Fibroblast of mammary gland (primary cell): Measurements from ENCODE around the gene SLC35A2.
A peak's percentile ranks its signal among the peaks of the same experiment; 100 is the strongest.
"Not testable (repeated sequence)": the region's sequence is repeated elsewhere in the genome, so short reads cannot be mapped to it uniquely, and the experiment has no call there.

Experiments
- DNase-seq: peaks from one replicate; pipeline ENCODE4 v3.0.0-alpha.2; 2010; ENCODE audit warnings: low read depth
- H3K4me3 ChIP-seq: 2 replicates; pipeline ENCODE4 v1.5.1; 2011; ENCODE audit warnings: low read depth, mild to moderate bottlenecking, low read length, moderate library complexity; ENCODE audit not compliant: control insufficient read depth
- TF ChIP-seq, protein P1 (sequence below): conservative IDR thresholded peaks from 2 replicates; pipeline ENCODE4 v1.5.1; 2011; ENCODE audit warnings: low read depth, low read length, inconsistent platforms; ENCODE audit not compliant: control insufficient read depth, insufficient read depth

SLC35A2 gene

DNA sequence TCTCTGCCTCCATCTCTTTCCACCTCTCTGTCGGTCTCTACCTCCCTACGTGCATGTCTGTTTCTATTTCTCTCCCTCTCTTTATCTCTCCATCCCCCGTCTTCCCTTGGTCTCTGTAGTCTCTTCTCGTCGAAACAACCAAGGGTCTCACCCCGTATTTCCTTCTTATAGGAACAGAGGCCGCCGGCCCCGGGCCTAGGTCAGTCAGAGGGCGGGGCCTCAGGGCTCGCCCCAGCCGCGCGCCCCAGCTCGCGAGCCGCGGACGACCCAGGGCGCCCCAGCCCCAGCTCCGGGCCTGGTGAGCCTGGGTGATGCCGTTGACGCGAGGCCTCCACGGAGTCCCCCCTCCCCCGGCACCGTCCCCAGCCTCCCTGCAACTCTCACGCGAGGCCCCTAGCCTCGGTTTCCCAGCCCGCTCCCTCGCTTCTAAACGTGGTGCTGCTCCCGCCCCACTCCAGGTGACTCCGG, 20.5 kb downstream of the SLC35A2 start:
- peak overlapping the region; percentile 40 for H3K4me3 ChIP-seq
- DNase-seq, result no peak
- TF ChIP-seq, protein P1, sequence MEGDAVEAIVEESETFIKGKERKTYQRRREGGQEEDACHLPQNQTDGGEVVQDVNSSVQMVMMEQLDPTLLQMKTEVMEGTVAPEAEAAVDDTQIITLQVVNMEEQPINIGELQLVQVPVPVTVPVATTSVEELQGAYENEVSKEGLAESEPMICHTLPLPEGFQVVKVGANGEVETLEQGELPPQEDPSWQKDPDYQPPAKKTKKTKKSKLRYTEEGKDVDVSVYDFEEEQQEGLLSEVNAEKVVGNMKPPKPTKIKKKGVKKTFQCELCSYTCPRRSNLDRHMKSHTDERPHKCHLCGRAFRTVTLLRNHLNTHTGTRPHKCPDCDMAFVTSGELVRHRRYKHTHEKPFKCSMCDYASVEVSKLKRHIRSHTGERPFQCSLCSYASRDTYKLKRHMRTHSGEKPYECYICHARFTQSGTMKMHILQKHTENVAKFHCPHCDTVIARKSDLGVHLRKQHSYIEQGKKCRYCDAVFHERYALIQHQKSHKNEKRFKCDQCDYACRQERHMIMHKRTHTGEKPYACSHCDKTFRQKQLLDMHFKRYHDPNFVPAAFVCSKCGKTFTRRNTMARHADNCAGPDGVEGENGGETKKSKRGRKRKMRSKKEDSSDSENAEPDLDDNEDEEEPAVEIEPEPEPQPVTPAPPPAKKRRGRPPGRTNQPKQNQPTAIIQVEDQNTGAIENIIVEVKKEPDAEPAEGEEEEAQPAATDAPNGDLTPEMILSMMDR, result no peak

DNA sequence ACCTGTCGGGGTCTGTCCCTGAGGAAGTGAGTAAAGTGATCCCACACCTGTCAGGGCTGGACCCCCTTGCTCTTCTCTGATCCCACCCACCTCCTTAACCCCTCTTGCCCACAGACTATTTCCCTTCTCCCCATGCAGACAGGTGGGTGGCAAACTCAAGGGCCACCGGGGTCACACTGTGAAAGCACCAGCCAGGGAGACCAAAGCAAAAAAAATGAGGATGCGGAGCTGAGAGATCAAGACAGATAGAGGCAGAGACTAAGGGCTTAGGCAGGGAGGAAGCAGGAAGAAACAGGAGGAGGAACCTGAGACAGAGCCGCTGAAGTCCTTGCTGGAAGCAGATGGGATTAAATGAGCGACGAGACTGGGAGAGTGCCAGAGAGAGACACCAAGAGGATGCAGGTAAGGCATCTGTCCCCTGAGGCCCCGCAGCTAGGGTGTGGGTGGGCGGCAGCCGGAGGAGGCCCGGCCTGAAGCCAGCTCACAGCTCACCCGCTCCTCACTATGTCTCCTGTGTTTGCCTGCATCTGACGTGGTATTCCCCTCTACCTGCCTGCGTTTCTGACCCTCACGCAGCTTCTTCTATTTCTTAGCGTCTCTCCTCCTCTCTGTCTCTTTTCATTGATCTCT, 21.0 kb downstream of the SLC35A2 start:
- no peak for DNase-seq

DNA sequence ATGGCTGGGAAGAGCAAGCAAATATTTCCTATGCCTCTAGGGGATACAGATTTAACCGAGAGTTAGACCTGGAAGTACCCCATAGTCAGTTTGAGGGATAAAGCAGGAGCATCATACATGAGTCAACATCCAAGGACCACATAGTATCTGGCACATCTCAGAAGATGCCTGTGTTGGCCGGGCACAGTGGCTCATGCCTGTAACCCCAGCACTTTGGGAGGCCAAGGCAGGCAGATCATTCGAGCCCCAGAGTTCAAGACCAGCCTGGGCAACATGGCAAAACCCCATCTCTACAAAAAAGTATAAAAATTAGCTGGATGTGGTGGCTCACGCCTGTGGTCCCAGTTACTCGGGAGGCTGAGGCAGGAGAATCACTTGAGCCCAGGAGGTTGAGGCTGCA, 24.9 kb downstream of the SLC35A2 start:
- not testable (repeated sequence) for H3K4me3 ChIP-seq

More for the DNA sequence above, 21.0 kb downstream of the SLC35A2 start:
- TF ChIP-seq, protein P1, result no peak
- H3K4me3 ChIP-seq, result peak overlapping the region; percentile 40

GRCh38 chrX:48883729-48884128, 27.7 kb downstream of the SLC35A2 start:
- TF ChIP-seq, protein P1, result no peak
- H3K4me3 ChIP-seq, result no peak overlapping the region
- DNase-seq, result no peak

More for the DNA sequence above, 24.9 kb downstream of the SLC35A2 start:
- DNase-seq, result not testable (repeated sequence)

DNA sequence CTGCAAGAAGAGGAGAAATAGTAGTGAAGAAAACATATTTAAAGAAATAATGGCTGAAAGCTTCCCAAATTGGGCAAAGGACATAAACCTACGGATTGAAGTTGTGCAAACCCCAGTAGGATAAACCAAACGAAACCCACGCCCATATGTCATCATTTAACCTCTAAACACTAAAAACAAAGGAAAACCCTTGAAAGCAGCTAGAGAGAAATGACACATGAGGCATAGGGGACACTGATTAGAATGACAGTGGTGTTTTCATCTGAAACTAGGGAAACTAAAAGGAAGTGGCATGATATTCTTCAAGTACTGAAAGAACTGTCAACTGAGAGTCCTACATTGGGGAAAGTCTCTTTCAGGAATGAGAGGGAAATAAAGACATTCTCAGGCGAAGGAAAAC, 34.5 kb downstream of the SLC35A2 start:
- DNase-seq, H3K4me3 ChIP-seq: not testable (repeated sequence)

GRCh38 chrX:48872017-48872416, 39.4 kb downstream of the SLC35A2 start:
- not testable (repeated sequence) for H3K4me3 ChIP-seq, DNase-seq

DNA sequence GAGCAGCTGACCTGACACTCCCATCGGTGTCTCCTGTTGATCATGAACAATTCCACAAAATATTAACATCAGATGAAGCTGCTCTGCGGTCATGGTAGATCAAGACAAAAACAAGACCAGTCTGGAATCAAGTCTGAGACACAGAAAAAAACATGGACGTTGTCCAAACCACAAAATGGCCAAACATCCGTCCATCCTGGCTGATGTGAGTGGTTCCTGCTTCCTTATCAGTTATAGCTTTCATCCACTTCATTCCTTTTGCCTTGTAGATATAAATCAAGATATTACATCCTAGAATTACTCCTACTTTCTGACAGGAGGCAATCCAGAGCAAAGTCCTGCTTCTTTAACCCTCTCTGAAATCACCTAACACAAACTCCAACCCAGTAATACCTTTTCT, 47.2 kb downstream of the SLC35A2 start:
- peak; percentile 36 for DNase-seq
- TF ChIP-seq, protein P1, result no peak
- H3K4me3 ChIP-seq, result no peak overlapping the region

DNA sequence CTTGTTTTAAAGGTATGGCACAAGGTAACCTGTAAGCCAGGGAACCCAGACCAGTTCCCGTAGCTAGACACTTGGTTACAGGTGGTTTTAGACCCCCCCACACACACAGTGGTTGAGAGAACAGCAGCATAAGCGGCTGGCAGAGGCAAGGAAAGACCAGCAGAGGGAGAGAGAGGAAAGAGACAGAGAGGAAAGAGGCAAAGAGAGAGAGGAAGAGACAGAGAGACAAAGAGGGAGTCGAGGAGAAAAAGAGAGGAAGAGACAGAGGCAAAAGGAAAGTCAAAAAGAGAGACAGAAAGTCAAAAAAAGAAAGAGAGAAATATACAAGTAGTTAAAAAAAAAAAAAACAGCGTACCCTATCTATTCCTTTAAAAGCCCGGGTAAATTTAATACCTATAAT, 56.5 kb downstream of the SLC35A2 start:
- no peak overlapping the region for H3K4me3 ChIP-seq
- DNase-seq, result no peak
- TF ChIP-seq, protein P1, result peak; percentile 16

- not testable (repeated sequence) for DNase-seq, H3K4me3 ChIP-seq
These were observed 57.2 kb downstream of the SLC35A2 start for GRCh38 chrX:48854121-48854804.

- DNase-seq, H3K4me3 ChIP-seq: not testable (repeated sequence)
These were observed 58.0 kb downstream of the SLC35A2 start for GRCh38 chrX:48853494-48853893.
